ENCODE measurements around the gene PGGT1B. TPM values are rescaled to one million over a fixed set of nuclear protein-coding genes. Genes with fewer than 3 reads are reported as not detected.

PGGT1B gene
- total RNA-seq, 1 donor from 2014 or later = 7.2 TPM

DNA sequence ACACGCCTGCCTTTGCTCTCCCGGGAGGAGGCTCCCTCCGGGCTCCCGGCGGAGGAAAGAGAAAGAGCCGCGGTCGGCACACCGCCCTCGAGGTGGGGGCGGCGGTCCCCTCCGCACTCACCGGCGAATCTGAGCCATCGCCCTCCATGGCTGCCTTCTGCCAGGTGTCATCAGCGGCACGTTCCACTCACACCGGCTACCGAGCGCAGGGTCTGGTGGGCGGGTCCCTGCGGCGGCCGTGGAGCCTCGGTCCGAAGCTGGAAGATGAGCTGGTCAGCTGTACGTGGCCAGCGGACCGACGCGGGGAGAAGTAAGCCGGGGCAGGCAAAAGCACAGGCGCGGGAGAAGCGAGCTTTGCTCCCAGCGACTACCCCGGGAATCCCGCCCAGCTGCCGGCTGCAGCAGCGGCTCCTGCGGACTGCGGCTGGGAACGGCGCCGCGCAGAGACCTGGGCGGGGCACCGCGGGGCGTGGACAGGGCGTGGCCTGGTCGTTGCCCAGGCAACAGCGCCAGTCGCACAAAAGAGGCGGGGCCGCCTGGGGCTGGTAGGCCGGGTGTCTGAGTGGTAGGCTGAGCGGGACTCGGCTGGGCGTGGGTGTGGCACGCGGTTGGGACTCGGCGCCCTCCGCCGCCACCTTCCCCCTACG lies 93.1 kb downstream of the PGGT1B start, which contains the start of gene TRIM36:
TRIM36 (minus strand) TSS at position 422 of the 647 bp plus-strand sequence; CDS start at position 148, 274 bp downstream.
- Histone ChIP-seq H3K27me3 (ENCODE audit: control insufficient read depth, insufficient read depth, low read length) (peaks cover 3% of the 10 kb centered on the region), H3K4me3 (ENCODE audit: low read depth, low read length) (peak within 1 kb of the TSS; percentile 89), H3K36me3 (ENCODE audit: control insufficient read depth, insufficient read depth, low read length) (no peaks in the 10 kb centered on the region)
- peak; percentile 41 for DNase-seq (ENCODE audit: low read depth)
- TF ChIP-seq, protein P1, sequence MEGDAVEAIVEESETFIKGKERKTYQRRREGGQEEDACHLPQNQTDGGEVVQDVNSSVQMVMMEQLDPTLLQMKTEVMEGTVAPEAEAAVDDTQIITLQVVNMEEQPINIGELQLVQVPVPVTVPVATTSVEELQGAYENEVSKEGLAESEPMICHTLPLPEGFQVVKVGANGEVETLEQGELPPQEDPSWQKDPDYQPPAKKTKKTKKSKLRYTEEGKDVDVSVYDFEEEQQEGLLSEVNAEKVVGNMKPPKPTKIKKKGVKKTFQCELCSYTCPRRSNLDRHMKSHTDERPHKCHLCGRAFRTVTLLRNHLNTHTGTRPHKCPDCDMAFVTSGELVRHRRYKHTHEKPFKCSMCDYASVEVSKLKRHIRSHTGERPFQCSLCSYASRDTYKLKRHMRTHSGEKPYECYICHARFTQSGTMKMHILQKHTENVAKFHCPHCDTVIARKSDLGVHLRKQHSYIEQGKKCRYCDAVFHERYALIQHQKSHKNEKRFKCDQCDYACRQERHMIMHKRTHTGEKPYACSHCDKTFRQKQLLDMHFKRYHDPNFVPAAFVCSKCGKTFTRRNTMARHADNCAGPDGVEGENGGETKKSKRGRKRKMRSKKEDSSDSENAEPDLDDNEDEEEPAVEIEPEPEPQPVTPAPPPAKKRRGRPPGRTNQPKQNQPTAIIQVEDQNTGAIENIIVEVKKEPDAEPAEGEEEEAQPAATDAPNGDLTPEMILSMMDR (IDR thresholded peaks at IDR 0.05; ENCODE audit: insufficient read depth, low read length, poor library complexity, severe bottlenecking) = no peak

DNA sequence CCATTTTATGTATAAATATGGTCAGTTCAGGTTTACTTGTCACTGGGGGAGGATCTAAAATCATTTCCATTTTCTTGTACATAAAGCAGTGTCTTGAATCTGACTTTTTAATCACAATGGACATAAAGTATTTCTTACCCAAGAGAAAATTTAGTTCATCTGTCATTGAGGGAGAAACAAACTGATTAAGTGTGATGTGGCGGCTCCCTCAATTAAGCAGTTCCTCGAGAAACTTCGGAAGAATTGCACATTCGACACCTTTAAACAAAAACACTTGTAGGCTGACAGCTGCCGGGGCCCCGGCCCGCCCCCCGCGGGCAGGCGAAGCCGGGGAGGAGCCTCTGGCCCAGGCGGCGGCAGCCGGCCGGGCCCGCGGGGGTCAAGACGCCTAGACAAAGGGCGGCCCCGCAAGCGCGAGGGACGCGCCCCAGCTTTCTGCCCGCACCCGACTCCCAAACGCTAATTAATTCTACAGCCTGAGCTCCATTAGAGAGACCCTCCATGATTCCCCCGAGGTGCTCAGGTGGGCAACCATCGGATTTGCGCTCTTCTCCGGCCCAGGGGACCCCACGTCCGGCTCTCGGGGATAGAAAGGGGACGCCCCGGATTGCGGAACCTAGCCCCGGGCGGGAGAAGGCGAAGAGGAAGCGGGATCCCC lies 93.7 kb downstream of the PGGT1B start:
- Histone ChIP-seq H3K27me3 (ENCODE audit: control insufficient read depth, insufficient read depth, low read length) (peaks cover 3% of the 10 kb centered on the region), H3K36me3 (ENCODE audit: control insufficient read depth, insufficient read depth, low read length) (no peaks in the 10 kb centered on the region), H3K4me3 (ENCODE audit: low read depth, low read length) (peak overlapping the region; percentile 89)
- TF ChIP-seq, protein P1 (IDR thresholded peaks at IDR 0.05; ENCODE audit: insufficient read depth, low read length, poor library complexity, severe bottlenecking) = no peak
- DNase-seq (ENCODE audit: low read depth) = no peak

DNA sequence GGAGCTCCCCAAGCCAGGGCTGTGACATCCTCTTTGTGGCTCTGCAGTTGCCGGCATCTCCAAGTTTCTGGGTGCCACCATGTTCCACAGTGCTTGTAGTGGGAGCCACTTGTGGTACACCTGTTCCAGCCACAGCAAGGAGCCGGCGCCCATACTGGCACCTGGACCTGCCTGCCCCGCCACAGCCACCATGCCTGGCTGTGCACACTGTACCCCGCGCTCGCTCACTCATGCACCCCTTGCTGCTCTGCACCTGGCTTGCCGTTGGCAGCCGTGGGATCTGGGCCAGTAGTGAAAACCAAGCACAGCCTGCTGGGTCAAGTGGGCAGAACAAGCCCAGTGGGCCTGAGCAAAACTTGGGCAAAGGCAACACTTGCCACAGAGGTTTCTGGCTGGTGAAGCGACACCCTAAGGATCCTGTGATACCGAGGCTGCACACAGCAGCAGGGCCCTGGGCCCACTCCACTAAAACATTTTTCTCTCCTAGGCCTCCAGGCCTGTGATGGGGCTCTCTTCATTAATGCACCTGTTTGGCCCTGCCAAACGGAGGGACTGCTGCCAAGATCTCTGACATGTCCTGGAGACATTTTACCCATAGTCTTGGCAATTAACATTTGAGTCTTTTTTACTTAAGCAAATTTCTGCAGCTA lies 95.8 kb downstream of the PGGT1B start:
- no peak for DNase-seq (ENCODE audit: low read depth)
- no peaks in the 10 kb centered on the region for H3K36me3 ChIP-seq (ENCODE audit: control insufficient read depth, insufficient read depth, low read length)
- TF ChIP-seq, protein P1 (IDR thresholded peaks at IDR 0.05; ENCODE audit: insufficient read depth, low read length, poor library complexity, severe bottlenecking) = no peak
- peaks cover 3% of the 10 kb centered on the region for H3K27me3 ChIP-seq (ENCODE audit: control insufficient read depth, insufficient read depth, low read length)
- no peak overlapping the region for H3K4me3 ChIP-seq (ENCODE audit: low read depth, low read length)

DNA sequence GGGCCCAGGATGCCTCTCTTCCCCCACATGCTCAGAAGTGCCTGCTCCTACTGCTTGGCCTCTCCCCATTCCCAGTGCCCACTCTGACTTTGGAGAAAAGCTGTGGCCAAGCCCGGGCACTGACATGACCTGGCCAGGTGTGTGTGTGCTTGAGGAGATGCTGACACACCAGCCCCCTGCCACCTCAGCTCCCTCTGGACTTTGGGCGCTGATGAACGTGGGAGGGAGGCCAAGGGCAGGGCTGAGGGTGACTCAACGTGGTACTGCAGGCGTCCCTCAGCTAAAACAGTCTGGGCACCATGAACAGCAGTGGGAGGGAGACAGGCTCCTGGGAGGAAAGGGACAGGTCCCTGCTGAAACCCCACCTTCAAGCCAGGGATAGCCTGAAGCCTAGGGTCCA lies 96.9 kb downstream of the PGGT1B start:
- TF ChIP-seq, protein P1 (IDR thresholded peaks at IDR 0.05; ENCODE audit: insufficient read depth, low read length, poor library complexity, severe bottlenecking) = no peak
- H3K4me3 ChIP-seq (ENCODE audit: low read depth, low read length) = no peak overlapping the region
- no peak for DNase-seq (ENCODE audit: low read depth)
- peaks cover 3% of the 10 kb centered on the region for H3K27me3 ChIP-seq (ENCODE audit: control insufficient read depth, insufficient read depth, low read length)
- H3K36me3 ChIP-seq (ENCODE audit: control insufficient read depth, insufficient read depth, low read length) = no peaks in the 10 kb centered on the region

DNA sequence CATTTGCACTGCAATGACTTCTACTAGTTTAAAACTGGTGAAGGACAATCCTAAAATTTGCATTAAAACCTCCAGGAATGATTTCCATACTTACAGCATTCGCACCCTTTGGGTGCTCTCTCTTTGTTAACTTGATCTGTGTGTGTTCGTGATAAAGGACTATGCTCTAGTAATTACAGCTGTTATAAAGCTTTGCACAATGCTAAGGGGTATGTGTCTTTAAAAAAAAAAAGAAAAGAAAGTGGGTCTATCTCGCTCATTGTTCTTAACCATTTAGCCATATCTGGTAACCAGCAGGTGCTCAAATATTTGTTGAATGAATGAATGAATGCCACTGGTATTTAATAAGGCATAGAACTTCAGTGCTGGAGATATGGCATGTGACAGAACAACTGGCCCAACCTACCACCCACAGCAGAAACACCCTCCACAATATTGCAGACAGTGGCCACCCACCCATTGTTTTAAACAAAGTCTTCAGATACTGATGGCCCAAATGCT lies 101.7 kb downstream of the PGGT1B start:
- H3K36me3 ChIP-seq (ENCODE audit: control insufficient read depth, insufficient read depth, low read length) = no peaks in the 10 kb centered on the region
- H3K27me3 ChIP-seq (ENCODE audit: control insufficient read depth, insufficient read depth, low read length) = no peaks in the 10 kb centered on the region
- no peak overlapping the region for H3K4me3 ChIP-seq (ENCODE audit: low read depth, low read length)
- DNase-seq (ENCODE audit: low read depth) = no peak
- TF ChIP-seq, protein P1 (IDR thresholded peaks at IDR 0.05; ENCODE audit: insufficient read depth, low read length, poor library complexity, severe bottlenecking) = no peak

Other genes with a start within 250 kb of the PGGT1B start
- gene TRIM36, start 93.0 kb downstream of the PGGT1B start, total RNA-seq = 5.0 and 7.9 TPM in 2 replicates
- 20.6 and 22.2 TPM in 2 replicates for gene CCDC112, start 33.8 kb upstream of the PGGT1B start, total RNA-seq